ENCODE data around the gene FABP7. TPM values are rescaled to one million over a fixed set of nuclear protein-coding genes. Genes with fewer than 3 reads are reported as not detected.

Gene FABP7
- total RNA-seq, 4 donors from 2014 or later, result 22.4 to 78.8 (median 43.2) TPM

- 69 to 81% methylated on average over 5 of the region's 5 CpGs for WGBS, 2 donors
- DNase-seq (ENCODE audit: low spot score in 2 of 2), result no peak
Observed at GRCh38 chr6:122804962-122805485, 25.5 kb downstream of the FABP7 start.

GRCh38 chr6:122806291-122806690, 26.8 kb downstream of the FABP7 start:
- no peak for TF ChIP-seq CTCF (IDR thresholded peaks at IDR 0.05)
- intact Hi-C loops (cut with DNase I; ENCODE audit: low total_unique reads), result no loop called here
- 90 to 92% methylated on average over 2 of the region's 2 CpGs for WGBS, 2 donors
- no peak for DNase-seq (ENCODE audit: low spot score in 2 of 2)
- H3K4me3 ChIP-seq (ENCODE audit: low read depth, poor library complexity, severe bottlenecking), result no peak overlapping the region

More at GRCh38 chr6:122804962-122805485, 25.5 kb downstream of the FABP7 start:
- no peak overlapping the region for H3K4me3 ChIP-seq (ENCODE audit: low read depth, poor library complexity, severe bottlenecking)
- intact Hi-C loops (cut with DNase I; ENCODE audit: low total_unique reads), result no loop called here
- TF ChIP-seq CTCF (IDR thresholded peaks at IDR 0.05) (no peak), POLR2A (IDR thresholded peaks at IDR 0.05) (no peak)

GRCh38 chr6:122808121-122808885, 28.8 kb downstream of the FABP7 start:
- no peak for TF ChIP-seq POLR2A (IDR thresholded peaks at IDR 0.05)
- TF ChIP-seq CTCF (IDR thresholded peaks at IDR 0.05), result no peak
- no peak for DNase-seq (ENCODE audit: low spot score in 2 of 2)
- H3K4me3 ChIP-seq (ENCODE audit: low read depth, poor library complexity, severe bottlenecking), result no peak overlapping the region
- WGBS, 2 donors, result 83 to 94% methylated on average over 10 of the region's 10 CpGs
- intact Hi-C loops (cut with DNase I; ENCODE audit: low total_unique reads), result no loop called here

GRCh38 chr6:122809001-122809400, 29.5 kb downstream of the FABP7 start:
- TF ChIP-seq CTCF (IDR thresholded peaks at IDR 0.05) (no peak), POLR2A (IDR thresholded peaks at IDR 0.05) (no peak)
- H3K4me3 ChIP-seq (ENCODE audit: low read depth, poor library complexity, severe bottlenecking), result no peak overlapping the region
- DNase-seq (ENCODE audit: low spot score in 2 of 2), result no peak
- WGBS, 2 donors, result 85 to 90% methylated on average over 4 of the region's 4 CpGs
- intact Hi-C loops (cut with DNase I; ENCODE audit: low total_unique reads), result no loop called here

- no peak overlapping the region for H3K4me3 ChIP-seq (ENCODE audit: low read depth, poor library complexity, severe bottlenecking)
- no peak for TF ChIP-seq CTCF (IDR thresholded peaks at IDR 0.05)
- TF ChIP-seq POLR2A (IDR thresholded peaks at IDR 0.05), result no peak
- WGBS, 2 donors, result 82 to 85% methylated on average over 2 of the region's 2 CpGs
- intact Hi-C loops (cut with DNase I; ENCODE audit: low total_unique reads), result no loop called here
- no peak for DNase-seq (ENCODE audit: low spot score in 2 of 2)
Observed at GRCh38 chr6:122809691-122810090, 30.2 kb downstream of the FABP7 start.
